OCI-M2 (cell line): Measurements from ENCODE around the gene MUSTN1.

Source experiments
- DNase-seq: peaks from one replicate; lab custom pipeline; 2025; ENCODE audit not compliant: unreplicated experiment; lab: John Stamatoyannopoulos, UW

Gene MUSTN1

GRCh38 chr3:52787672-52788625 is 46.9 kb downstream of the MUSTN1 start:
- DNase-seq: no peak

GRCh38 chr3:52787246-52787645 is 47.6 kb downstream of the MUSTN1 start:
- DNase-seq: no peak

GRCh38 chr3:52786330-52787215 is 48.2 kb downstream of the MUSTN1 start:
- DNase-seq: no peak

GRCh38 chr3:52784931-52785590 is 49.8 kb downstream of the MUSTN1 start:
- DNase-seq: no peak

- no peak for DNase-seq
Measured at GRCh38 chr3:52784021-52784621, 50.7 kb downstream of the MUSTN1 start.

GRCh38 chr3:52783211-52783555 is 51.6 kb downstream of the MUSTN1 start:
- no peak for DNase-seq
